AG04450 (cell line): ENCODE data around the gene ALPI. TPM values are rescaled to one million over a fixed set of nuclear protein-coding genes. Genes with fewer than 3 reads are reported as not detected.
"Not testable (repeated sequence)": the region's sequence is repeated elsewhere in the genome, so short reads cannot be mapped to it uniquely, and the experiment has no call there.

Experiments used
- CTCF ChIA-PET: fragments of 300-600, 350-600 bp; formaldehyde crosslinking; extraction: SDS; loops from one replicate; lab custom pipeline; 2022; ENCODE audit warnings: antibody characterized with exemption, inconsistent platforms; lab: Charles Lee
- POLR2A ChIA-PET: fragments of 350-600 bp; formaldehyde crosslinking; extraction: SDS; loops from one replicate; lab custom pipeline; 2021; ENCODE audit warnings: antibody characterized with exemption, inconsistent platforms; lab: Yijun Ruan, JAX
- DNase-seq: peaks from one replicate; pipeline ENCODE4 v3.0.0-alpha.2; 2011; ENCODE audit warnings: low read depth, low spot score
- H3K27ac ChIP-seq: one replicate; pipeline ENCODE4 v1.5.1; 2012; ENCODE audit warnings: low read depth, low read length, control low read depth
- H3K27me3 ChIP-seq: one replicate; pipeline ENCODE4 v1.6.0; 2012; ENCODE audit warnings: low read length; ENCODE audit not compliant: control insufficient read depth, insufficient read depth
- H3K4me3 ChIP-seq: 2 replicates; pipeline ENCODE4 v1.5.1; 2011; ENCODE audit warnings: mild to moderate bottlenecking, low read depth, low read length, control low read depth
- H3K9me3 ChIP-seq: 2 replicates; pipeline ENCODE4 v1.5.1; 2012; ENCODE audit warnings: low read length; ENCODE audit not compliant: control insufficient read depth, insufficient read depth
- CTCF ChIP-seq: IDR thresholded peaks from 2 replicates; pipeline ENCODE4 v1.5.1; 2011; ENCODE audit warnings: low read depth, low read length, control low read depth, inconsistent platforms
- polyA plus RNA-seq: library from polyadenylated mRNA; depleted of rRNA; stranded (reverse); fragments of >200 nt; gene quantifications from 2 replicates; pipeline ENCODE4 v1.2.3, GENCODE V29; 2011

Gene ALPI
- polyA plus RNA-seq, 1 experiment, result not detected

- Histone ChIP-seq H3K27me3 (peaks cover 65% of the 10 kb centered on the region), H3K27ac (no peak overlapping the region), H3K9me3 (peaks cover 14% of the 10 kb centered on the region), H3K4me3 (no peak overlapping the region)
- TF ChIP-seq CTCF, result no peak
- ChIA-PET POLR2A (no interaction called here), CTCF (no interaction called here)
- DNase-seq, result no peak
These were observed 34.7 kb upstream of the ALPI start for GRCh38 chr2:232421189-232421785.

- no peak overlapping the region for H3K4me3 ChIP-seq
- ChIA-PET CTCF (no interaction called here), POLR2A (no interaction called here)
- peaks cover 69% of the 10 kb centered on the region for H3K27me3 ChIP-seq
- peaks cover 14% of the 10 kb centered on the region for H3K9me3 ChIP-seq
- no peak for DNase-seq
- H3K27ac ChIP-seq, result no peak overlapping the region
- TF ChIP-seq CTCF, result no peak
These were observed 33.9 kb upstream of the ALPI start for GRCh38 chr2:232422051-232422450.

- POLR2A ChIA-PET, result not testable (repeated sequence)
These were observed 33.0 kb upstream of the ALPI start for GRCh38 chr2:232422996-232423395.

GRCh38 chr2:232423407-232423806, 32.5 kb upstream of the ALPI start:
- POLR2A ChIA-PET, H3K27ac ChIP-seq, CTCF ChIA-PET, DNase-seq, H3K4me3 ChIP-seq: not testable (repeated sequence)
- Histone ChIP-seq H3K9me3 (peaks cover 14% of the 10 kb centered on the region), H3K27me3 (peaks cover 61% of the 10 kb centered on the region)

More at GRCh38 chr2:232422996-232423395, 33.0 kb upstream of the ALPI start:
- H3K27ac ChIP-seq, H3K4me3 ChIP-seq, DNase-seq, CTCF ChIA-PET: not testable (repeated sequence)
- H3K27me3 ChIP-seq, result peaks cover 65% of the 10 kb centered on the region
- H3K9me3 ChIP-seq, result peaks cover 14% of the 10 kb centered on the region

- Histone ChIP-seq H3K27ac (no peak overlapping the region), H3K9me3 (no peaks in the 10 kb centered on the region), H3K4me3 (no peak overlapping the region), H3K27me3 (peaks cover 16% of the 10 kb centered on the region)
- ChIA-PET POLR2A (no interaction called here), CTCF (no interaction called here)
- DNase-seq, result no peak
- no peak for TF ChIP-seq CTCF
These were observed 24.0 kb upstream of the ALPI start for GRCh38 chr2:232431705-232432590.
